ENCODE measurements around the gene DNM1. TPM values are rescaled to one million over a fixed set of nuclear protein-coding genes. Genes with fewer than 3 reads are reported as not detected.

The DNM1 gene
- total and polyA plus RNA-seq, 10 of the 15 experiments (the other 5 are each of a cell fraction or from before 2014, with no cell fraction given): 0.06 to 0.67 (median 0.19) TPM; not detected in 3

GRCh38 chr9:128232528-128233428 is 29.6 kb downstream of the DNM1 start:
- peaks cover 0 to 2% of the 10 kb centered on the region in 2 experiments; a peak in 1 of 4 replicates for H3K27me3 ChIP-seq (replicated peaks in 1 of 2; ENCODE audit: control insufficient read depth in 2 of 2, insufficient read depth in 2 of 2, low read length in 1 of 2)
- no peaks in the 10 kb centered on the region for H3K36me3 ChIP-seq (ENCODE audit: control insufficient read depth in 2 of 2, insufficient read depth in 2 of 2, low read length in 1 of 2)
- no peak for TF ChIP-seq ETV6 (conservative IDR thresholded peaks at IDR 0.05 in 1 of 2, IDR thresholded peaks at IDR 0.05 in 1 of 2; ENCODE audit: borderline replicate concordance in 1 of 2, low read depth in 1 of 2)
- no peak for TF ChIP-seq POLR2A (IDR thresholded peaks at IDR 0.05; ENCODE audit: low read depth, low read length)
- TF ChIP-seq ZZZ3 (IDR thresholded peaks at IDR 0.05; ENCODE audit: control insufficient read depth, insufficient read length, low read depth): no peak
- no peak for TF ChIP-seq STAT1 (conservative IDR thresholded peaks at IDR 0.05)
- no peak for TF ChIP-seq HSF1 (IDR thresholded peaks at IDR 0.05; ENCODE audit: low read depth, low read length)
- TF ChIP-seq MYC (IDR thresholded peaks at IDR 0.05; ENCODE audit: insufficient read depth, insufficient read length, insufficient replicate concordance, low read length, severe bottlenecking): no peak
- no peak for TF ChIP-seq PKNOX1 (IDR thresholded peaks at IDR 0.05)
- no peak for TF ChIP-seq STAT3 (IDR thresholded peaks at IDR 0.05; ENCODE audit: low read depth, low read length)
- no peak for TF ChIP-seq CHD4 (IDR thresholded peaks at IDR 0.05)
- no peak for TF ChIP-seq SIX5 (IDR thresholded peaks at IDR 0.05; ENCODE audit: low read depth, low read length, severe bottlenecking)
- no peak for TF ChIP-seq ZNF207 (IDR thresholded peaks at IDR 0.05; ENCODE audit: borderline replicate concordance)
- no peak for TF ChIP-seq ZNF384 (IDR thresholded peaks at IDR 0.05; ENCODE audit: borderline replicate concordance, low read depth, low read length)
- TF ChIP-seq KLF5 (IDR thresholded peaks at IDR 0.05; ENCODE audit: partially characterized antibody): no peak
- TF ChIP-seq ZNF24 (IDR thresholded peaks at IDR 0.05): no peak
- TF ChIP-seq ZSCAN29 (IDR thresholded peaks at IDR 0.05): no peak
- TF ChIP-seq BHLHE40 (IDR thresholded peaks at IDR 0.05; ENCODE audit: borderline replicate concordance in 1 of 2, low read depth in 2 of 2, low read length in 1 of 2): no peak
- no peak for TF ChIP-seq JUND (IDR thresholded peaks at IDR 0.05; ENCODE audit: low read depth, low read length)
- TF ChIP-seq PBX3 (IDR thresholded peaks at IDR 0.05; ENCODE audit: insufficient replicate concordance, low read depth, low read length): no peak
- TF ChIP-seq SREBF1 (IDR thresholded peaks at IDR 0.05; ENCODE audit: low read length): no peak
- TF ChIP-seq CREB1 (IDR thresholded peaks at IDR 0.05; ENCODE audit: low read depth): no peak
- FAIRE-seq: no peak
- no peak overlapping the region for H3K4me3 ChIP-seq
- no peak for DNase-seq (ENCODE audit: low read depth, low spot score)
- H3K4me1 ChIP-seq (ENCODE audit: control insufficient read depth, insufficient read depth, low read length): no peaks in the 10 kb centered on the region
- no peaks in the 10 kb centered on the region for H4K20me1 ChIP-seq (ENCODE audit: control insufficient read depth, insufficient read depth)
- H3K27ac ChIP-seq (ENCODE audit: control insufficient read depth, insufficient read depth): no peak overlapping the region
- BruUV-seq (replicated peaks): no TSS peak
- SMC1A ChIA-PET (ENCODE audit: uncharacterized antibody, unreplicated experiment): no interaction called here
- 55% methylated on average over 22 of the region's 22 CpGs for WGBS (ENCODE audit: insufficient coverage, insufficient replicate concordance, low lambda C conversion rate, missing lambda C conversion rate)
- H3K9me3 ChIP-seq (replicated peaks; ENCODE audit: control insufficient read depth, insufficient read depth, low read length): no peaks in the 10 kb centered on the region
- no peak overlapping the region for H3K9ac ChIP-seq (ENCODE audit: control insufficient read depth, insufficient read depth, low read length)
- no peak overlapping the region for H3K4me2 ChIP-seq (ENCODE audit: control insufficient read depth, insufficient read depth)
- CTCF ChIA-PET: interaction anchor here (0.5 kb wide), 1 partner anchor 474 kb away, joined by 4 read pairs; no protein-coding TSS in a partner anchor
- ATAC-seq: no peak
- RAD21 ChIA-PET (ENCODE audit: unreplicated experiment): no interaction called here
- intact Hi-C loops (cut with micrococcal nuclease; ENCODE audit: unreplicated experiment) (no loop called here), in situ Hi-C loops (cut with MboI) (no loop called here)
- POLR2A ChIA-PET: no interaction called here
- no peak overlapping the region for H2AFZ ChIP-seq (ENCODE audit: control insufficient read depth, low read depth, low read length)
- H3K79me2 ChIP-seq (ENCODE audit: control insufficient read depth, insufficient read depth, low read length): no peaks in the 10 kb centered on the region
